ENCODE data around the gene WDR74.

Gene WDR74

DNA sequence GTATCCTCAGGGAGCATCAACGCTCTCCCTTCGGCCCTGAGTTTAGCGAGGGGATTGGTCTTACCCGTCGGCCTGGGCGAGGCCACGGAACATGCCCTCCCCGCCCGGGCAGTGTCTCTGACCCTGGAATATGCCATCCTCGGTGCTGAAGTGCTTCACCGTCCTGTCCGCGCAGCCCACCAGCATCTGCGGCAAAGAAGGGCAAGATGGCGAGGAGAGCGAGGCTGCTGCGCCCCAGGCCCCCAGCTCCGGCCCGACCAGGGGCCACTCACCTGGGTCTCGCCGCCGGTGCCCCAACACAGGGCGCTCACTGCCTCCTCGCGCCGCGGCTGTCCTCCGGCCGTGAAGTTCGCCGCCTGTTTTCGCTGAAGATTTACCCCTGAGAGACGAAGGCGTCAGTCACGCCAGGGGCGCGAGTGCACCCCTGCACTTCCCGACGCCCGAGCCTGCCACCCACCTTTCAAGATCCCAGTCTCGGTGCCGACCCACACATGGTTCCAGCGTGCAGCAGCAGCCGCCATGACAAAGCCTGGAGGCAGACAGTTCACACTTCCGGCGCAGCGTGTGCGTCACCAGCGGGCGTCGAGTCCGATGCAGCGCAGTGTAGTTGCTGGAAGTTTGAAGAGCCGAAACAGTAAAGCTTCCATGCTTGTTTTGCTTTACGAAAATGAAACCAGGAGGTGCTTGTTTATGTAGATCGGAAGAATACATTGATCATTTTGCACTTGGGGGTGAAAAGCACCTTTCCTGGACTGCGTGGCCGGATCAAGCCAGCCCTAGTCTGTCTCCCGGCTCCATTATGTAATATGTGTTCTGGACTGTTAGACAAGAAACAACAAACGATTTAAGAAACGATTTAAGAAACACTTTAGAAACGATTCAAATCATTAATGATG is at the start of gene WDR74:
Gene WDR74 (minus strand): TSS at position 541 of the 896 bp plus-strand sequence. CDS start 20 bp downstream, at position 521.
- Histone ChIP-seq H3K36me3 (ENCODE audit: control insufficient read depth, insufficient read depth, low read length) (peaks cover 14% of the 10 kb centered on the region), H3K4me3 (replicated peaks; ENCODE audit: low read depth, low read length) (peak within 1 kb of the TSS; percentile 84), H3K27me3 (replicated peaks; ENCODE audit: control insufficient read depth, insufficient read depth, low read length) (no peaks in the 10 kb centered on the region)
- peak; percentile 92 for DNase-seq (ENCODE audit: extremely low read depth, insufficient read length)
- TF ChIP-seq, protein P1, sequence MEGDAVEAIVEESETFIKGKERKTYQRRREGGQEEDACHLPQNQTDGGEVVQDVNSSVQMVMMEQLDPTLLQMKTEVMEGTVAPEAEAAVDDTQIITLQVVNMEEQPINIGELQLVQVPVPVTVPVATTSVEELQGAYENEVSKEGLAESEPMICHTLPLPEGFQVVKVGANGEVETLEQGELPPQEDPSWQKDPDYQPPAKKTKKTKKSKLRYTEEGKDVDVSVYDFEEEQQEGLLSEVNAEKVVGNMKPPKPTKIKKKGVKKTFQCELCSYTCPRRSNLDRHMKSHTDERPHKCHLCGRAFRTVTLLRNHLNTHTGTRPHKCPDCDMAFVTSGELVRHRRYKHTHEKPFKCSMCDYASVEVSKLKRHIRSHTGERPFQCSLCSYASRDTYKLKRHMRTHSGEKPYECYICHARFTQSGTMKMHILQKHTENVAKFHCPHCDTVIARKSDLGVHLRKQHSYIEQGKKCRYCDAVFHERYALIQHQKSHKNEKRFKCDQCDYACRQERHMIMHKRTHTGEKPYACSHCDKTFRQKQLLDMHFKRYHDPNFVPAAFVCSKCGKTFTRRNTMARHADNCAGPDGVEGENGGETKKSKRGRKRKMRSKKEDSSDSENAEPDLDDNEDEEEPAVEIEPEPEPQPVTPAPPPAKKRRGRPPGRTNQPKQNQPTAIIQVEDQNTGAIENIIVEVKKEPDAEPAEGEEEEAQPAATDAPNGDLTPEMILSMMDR (IDR thresholded peaks at IDR 0.05; ENCODE audit: insufficient read depth, low read length, poor library complexity, severe bottlenecking) = no peak

DNA sequence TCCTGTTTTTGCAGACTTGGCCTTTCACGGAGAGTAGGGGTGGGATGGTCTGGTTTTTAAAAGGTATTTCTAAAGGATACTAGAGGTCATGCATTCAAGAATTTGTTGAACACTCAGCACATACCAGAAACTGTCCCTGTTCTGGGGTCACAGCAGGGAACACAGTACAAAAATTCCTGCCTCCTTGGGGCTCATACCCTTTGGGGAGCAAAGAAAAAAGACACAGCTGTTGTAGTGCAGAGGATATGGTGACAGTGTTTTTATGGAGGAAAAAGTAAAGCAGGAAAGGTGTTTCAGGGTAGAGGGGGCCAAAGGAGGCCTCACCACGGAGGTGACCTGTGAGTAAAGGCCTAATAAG is 49.7 kb upstream of the WDR74 start:
- Histone ChIP-seq H3K36me3 (ENCODE audit: control insufficient read depth, insufficient read depth, low read length) (peaks cover 38% of the 10 kb centered on the region), H3K27me3 (replicated peaks; ENCODE audit: control insufficient read depth, insufficient read depth, low read length) (no peaks in the 10 kb centered on the region), H3K4me3 (replicated peaks; ENCODE audit: low read depth, low read length) (no peak overlapping the region)
- TF ChIP-seq, protein P1 (IDR thresholded peaks at IDR 0.05; ENCODE audit: insufficient read depth, low read length, poor library complexity, severe bottlenecking) = no peak
- no peak for DNase-seq (ENCODE audit: extremely low read depth, insufficient read length)

DNA sequence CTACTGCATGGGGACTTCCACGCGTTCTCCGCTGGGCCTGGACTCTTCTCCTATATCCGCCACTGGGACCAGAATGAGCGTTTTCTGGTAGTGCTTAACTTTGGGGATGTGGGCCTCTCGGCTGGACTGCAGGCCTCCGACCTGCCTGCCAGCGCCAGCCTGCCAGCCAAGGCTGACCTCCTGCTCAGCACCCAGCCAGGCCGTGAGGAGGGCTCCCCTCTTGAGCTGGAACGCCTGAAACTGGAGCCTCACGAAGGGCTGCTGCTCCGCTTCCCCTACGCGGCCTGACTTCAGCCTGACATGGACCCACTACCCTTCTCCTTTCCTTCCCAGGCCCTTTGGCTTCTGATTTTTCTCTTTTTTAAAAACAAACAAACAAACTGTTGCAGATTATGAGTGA is 49.0 kb upstream of the WDR74 start:
- H3K36me3 ChIP-seq (ENCODE audit: control insufficient read depth, insufficient read depth, low read length) = peaks cover 44% of the 10 kb centered on the region

DNA sequence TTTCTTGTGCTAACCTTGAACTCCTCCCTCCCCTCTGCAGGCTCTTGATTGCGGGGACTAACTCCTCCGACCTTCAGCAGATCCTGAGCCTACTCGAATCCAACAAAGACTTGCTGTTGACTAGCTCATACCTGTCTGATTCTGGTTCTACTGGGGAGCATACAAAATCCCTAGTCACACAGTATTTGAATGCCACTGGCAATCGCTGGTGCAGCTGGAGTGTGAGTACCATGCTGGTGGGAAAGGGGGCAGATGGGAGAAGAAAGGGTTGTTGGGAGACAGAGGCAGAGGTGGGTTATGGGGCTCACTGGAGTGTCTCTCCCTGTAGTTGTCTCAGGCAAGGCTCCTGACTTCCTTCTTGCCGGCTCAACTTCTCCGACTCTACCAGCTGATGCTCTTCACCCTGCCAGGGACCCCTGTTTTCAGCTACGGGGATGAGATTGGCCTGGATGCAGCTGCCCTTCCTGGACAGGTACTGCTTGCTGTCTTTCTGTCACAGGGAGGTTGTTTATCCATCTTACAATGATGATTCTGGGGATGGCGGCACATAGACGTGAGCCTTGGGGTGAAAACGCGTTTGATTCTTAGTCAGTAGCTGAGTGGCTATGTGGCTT is 45.9 kb upstream of the WDR74 start:
- Histone ChIP-seq H3K27me3 (replicated peaks; ENCODE audit: control insufficient read depth, insufficient read depth, low read length) (no peaks in the 10 kb centered on the region), H3K36me3 (ENCODE audit: control insufficient read depth, insufficient read depth, low read length) (peaks cover 46% of the 10 kb centered on the region), H3K4me3 (replicated peaks; ENCODE audit: low read depth, low read length) (no peak overlapping the region)
- no peak for DNase-seq (ENCODE audit: extremely low read depth, insufficient read length)
- TF ChIP-seq, protein P1 (IDR thresholded peaks at IDR 0.05; ENCODE audit: insufficient read depth, low read length, poor library complexity, severe bottlenecking) = no peak

More for the DNA sequence above, 49.0 kb upstream of the WDR74 start:
- no peak for DNase-seq (ENCODE audit: extremely low read depth, insufficient read length)
- TF ChIP-seq, protein P1 (IDR thresholded peaks at IDR 0.05; ENCODE audit: insufficient read depth, low read length, poor library complexity, severe bottlenecking) = no peak
- Histone ChIP-seq H3K27me3 (replicated peaks; ENCODE audit: control insufficient read depth, insufficient read depth, low read length) (no peaks in the 10 kb centered on the region), H3K4me3 (replicated peaks; ENCODE audit: low read depth, low read length) (no peak overlapping the region)

DNA sequence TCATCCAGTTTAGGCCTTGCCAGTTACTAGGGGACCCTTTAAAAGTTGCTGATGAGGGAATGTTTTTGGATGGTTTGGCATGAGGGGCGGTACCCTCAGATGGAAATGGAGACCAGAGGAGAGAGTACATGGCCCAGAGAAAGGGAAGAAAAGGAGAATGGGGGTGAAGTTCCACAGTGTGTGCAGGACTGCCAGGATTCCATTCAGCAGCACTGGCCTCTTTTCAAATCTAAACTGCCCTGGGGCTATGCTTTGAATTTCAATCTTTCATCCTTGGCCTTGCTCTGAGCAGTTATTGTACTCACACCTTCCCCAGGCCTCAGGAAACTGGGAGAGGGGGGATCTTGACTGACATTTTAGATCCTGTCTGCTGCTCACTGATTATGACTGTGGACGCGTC is 44.3 kb upstream of the WDR74 start:
- H3K36me3 ChIP-seq (ENCODE audit: control insufficient read depth, insufficient read depth, low read length) = peaks cover 40% of the 10 kb centered on the region
- TF ChIP-seq, protein P1 (IDR thresholded peaks at IDR 0.05; ENCODE audit: insufficient read depth, low read length, poor library complexity, severe bottlenecking) = no peak
- H3K4me3 ChIP-seq (replicated peaks; ENCODE audit: low read depth, low read length) = no peak overlapping the region
- no peaks in the 10 kb centered on the region for H3K27me3 ChIP-seq (replicated peaks; ENCODE audit: control insufficient read depth, insufficient read depth, low read length)
- no peak for DNase-seq (ENCODE audit: extremely low read depth, insufficient read length)
